A673 (cell line): ENCODE results near the gene PPP6R2. TPM values are rescaled to one million over a fixed set of nuclear protein-coding genes. Genes with fewer than 3 reads are reported as not detected.

Source experiments
- BruUV-seq: library from RNA; stranded (reverse); fragments of 400-500 nt; replicated peaks from 2 replicates; lab custom pipeline; 2021; lab: Mats Ljungman, UMichigan
- CTCF ChIA-PET: fragments of 300-600 bp; sonication (Branson Sonifier 250); formaldehyde crosslinking; loops from one replicate; lab custom pipeline; 2022; ENCODE audit warnings: antibody characterized with exemption; lab: Charles Lee
- POLR2A ChIA-PET: fragments of 300-600 bp; sonication (Branson Sonifier 250); formaldehyde crosslinking; loops from one replicate; lab custom pipeline; 2022; ENCODE audit warnings: antibody characterized with exemption; ENCODE audit not compliant: low non-redundant PET; lab: Charles Lee
- DNase-seq: peaks from one replicate; pipeline ENCODE4 v3.0.0-alpha.2; 2015; ENCODE audit warnings: low spot score
- H3K27ac ChIP-seq: fragments of 200-600 bp; sonication (generic); 2 replicates; pipeline ENCODE4 v1.5.1; 2016; ENCODE audit warnings: mixed run types, low read depth, mild to moderate bottlenecking, mixed read lengths, antibody characterized with exemption, low read length; ENCODE audit not compliant: poor library complexity, severe bottlenecking
- H3K27me3 ChIP-seq: fragments of 200-600 bp; sonication (generic); replicated peaks from 2 replicates; pipeline ENCODE4 v1.6.1; 2017; ENCODE audit warnings: mixed run types, low read depth, mild to moderate bottlenecking, mixed read lengths, antibody characterized with exemption, low read length; ENCODE audit not compliant: insufficient read depth, poor library complexity
- H3K36me3 ChIP-seq: fragments of 200-600 bp; sonication (generic); 2 replicates; pipeline ENCODE4 v1.6.1; 2016; ENCODE audit warnings: mixed run types, mild to moderate bottlenecking, mixed read lengths, antibody characterized with exemption, low read length; ENCODE audit not compliant: insufficient read depth, poor library complexity, severe bottlenecking
- H3K4me1 ChIP-seq: fragments of 200-600 bp; sonication (generic); 2 replicates; pipeline ENCODE4 v1.6.1; 2017; ENCODE audit warnings: mixed run types, mild to moderate bottlenecking, mixed read lengths, antibody characterized with exemption, low read length; ENCODE audit not compliant: insufficient read depth, poor library complexity, severe bottlenecking
- H3K4me3 ChIP-seq: fragments of 200-600 bp; sonication (generic); 2 replicates; pipeline ENCODE4 v1.5.1; 2016; ENCODE audit warnings: low read depth, mixed run types, mild to moderate bottlenecking, mixed read lengths, low read length; ENCODE audit not compliant: poor library complexity, severe bottlenecking
- H3K9me3 ChIP-seq: fragments of 200-600 bp; sonication (generic); 2 replicates; pipeline ENCODE4 v1.6.1; 2016; ENCODE audit warnings: mixed run types, low read depth, mild to moderate bottlenecking, mixed read lengths, antibody characterized with exemption, low read length; ENCODE audit not compliant: poor library complexity, severe bottlenecking
- CTCF ChIP-seq: fragments of 300-800, 200-600 bp; sonication (generic); conservative IDR thresholded peaks from 2 replicates; pipeline ENCODE4 v1.5.1; 2017; ENCODE audit warnings: low read depth, mild to moderate bottlenecking, antibody characterized with exemption, low read length, moderate library complexity, mixed read lengths
- EZH2 ChIP-seq: fragments of 200-600 bp; sonication (generic); IDR thresholded peaks from 2 replicates; pipeline ENCODE4 v1.6.1; 2017; ENCODE audit warnings: borderline replicate concordance, low read depth, mild to moderate bottlenecking, mixed read lengths, antibody characterized with exemption, low read length; ENCODE audit not compliant: poor library complexity, severe bottlenecking
- intact Hi-C: fragments of 100-400 bp; cut with micrococcal nuclease; formaldehyde crosslinking; loops from one replicate; pipeline ENCODE4 v1.10.0; 2022; ENCODE audit not compliant: unreplicated experiment
- total RNA-seq: library from RNA; stranded (reverse); gene quantifications from 2 replicates; pipeline ENCODE4 v1.2.3, GENCODE V29; 2021

The PPP6R2 gene
- total RNA-seq, 1 experiment from 2014 or later = 64.6 TPM

GRCh38 chr22:50400931-50401330, 57.8 kb downstream of the PPP6R2 start:
- H3K27me3 ChIP-seq = no peaks in the 10 kb centered on the region
- TF ChIP-seq EZH2 (no peak), CTCF (no peak)
- H3K27ac ChIP-seq = no peak overlapping the region
- BruUV-seq = no TSS peak
- H3K9me3 ChIP-seq = no peaks in the 10 kb centered on the region
- no peak overlapping the region for H3K4me3 ChIP-seq
- H3K36me3 ChIP-seq = peaks cover 16% of the 10 kb centered on the region
- H3K4me1 ChIP-seq = peaks cover 28% of the 10 kb centered on the region
- intact Hi-C loops = no loop called here
- DNase-seq = no peak
- ChIA-PET POLR2A (no interaction called here), CTCF (no interaction called here)

- intact Hi-C loops = no loop called here
- no peak for DNase-seq
- H3K4me3 ChIP-seq = no peak overlapping the region
- ChIA-PET CTCF (no interaction called here), POLR2A (interaction anchor here (0.7 kb wide), 1 partner anchor 44 kb away, joined by 6 read pairs; no protein-coding TSS in a partner anchor)
- H3K27ac ChIP-seq = peak overlapping the region; percentile 25
- TF ChIP-seq EZH2 = no peak
- TF ChIP-seq CTCF = no peak
- H3K36me3 ChIP-seq = peaks cover 23% of the 10 kb centered on the region
- no peaks in the 10 kb centered on the region for H3K9me3 ChIP-seq
- no TSS peak for BruUV-seq
- no peaks in the 10 kb centered on the region for H3K27me3 ChIP-seq
- H3K4me1 ChIP-seq = peaks cover 28% of the 10 kb centered on the region
Observed at GRCh38 chr22:50401907-50402306, 58.8 kb downstream of the PPP6R2 start.

- Histone ChIP-seq H3K9me3 (no peaks in the 10 kb centered on the region), H3K27me3 (no peaks in the 10 kb centered on the region), H3K4me3 (no peak overlapping the region), H3K4me1 (peaks cover 17% of the 10 kb centered on the region), H3K27ac (peak overlapping the region; percentile 23), H3K36me3 (peaks cover 23% of the 10 kb centered on the region)
- no peak for DNase-seq
- BruUV-seq = no TSS peak
- TF ChIP-seq CTCF = no peak
- no peak for TF ChIP-seq EZH2
- intact Hi-C loops = no loop called here
- CTCF ChIA-PET = no interaction called here
- POLR2A ChIA-PET = no interaction called here
Observed at GRCh38 chr22:50403701-50404101, 60.6 kb downstream of the PPP6R2 start.
